Fibroblast of skin of right biceps (primary cell): ENCODE data around the gene SPSB1.
A peak's percentile ranks its signal among the peaks of the same experiment; 100 is the strongest.

ENCODE experiments used
- DNase-seq: peaks from one replicate; pipeline ENCODE4 v3.0.0-alpha.2; 2013

Gene SPSB1

DNA sequence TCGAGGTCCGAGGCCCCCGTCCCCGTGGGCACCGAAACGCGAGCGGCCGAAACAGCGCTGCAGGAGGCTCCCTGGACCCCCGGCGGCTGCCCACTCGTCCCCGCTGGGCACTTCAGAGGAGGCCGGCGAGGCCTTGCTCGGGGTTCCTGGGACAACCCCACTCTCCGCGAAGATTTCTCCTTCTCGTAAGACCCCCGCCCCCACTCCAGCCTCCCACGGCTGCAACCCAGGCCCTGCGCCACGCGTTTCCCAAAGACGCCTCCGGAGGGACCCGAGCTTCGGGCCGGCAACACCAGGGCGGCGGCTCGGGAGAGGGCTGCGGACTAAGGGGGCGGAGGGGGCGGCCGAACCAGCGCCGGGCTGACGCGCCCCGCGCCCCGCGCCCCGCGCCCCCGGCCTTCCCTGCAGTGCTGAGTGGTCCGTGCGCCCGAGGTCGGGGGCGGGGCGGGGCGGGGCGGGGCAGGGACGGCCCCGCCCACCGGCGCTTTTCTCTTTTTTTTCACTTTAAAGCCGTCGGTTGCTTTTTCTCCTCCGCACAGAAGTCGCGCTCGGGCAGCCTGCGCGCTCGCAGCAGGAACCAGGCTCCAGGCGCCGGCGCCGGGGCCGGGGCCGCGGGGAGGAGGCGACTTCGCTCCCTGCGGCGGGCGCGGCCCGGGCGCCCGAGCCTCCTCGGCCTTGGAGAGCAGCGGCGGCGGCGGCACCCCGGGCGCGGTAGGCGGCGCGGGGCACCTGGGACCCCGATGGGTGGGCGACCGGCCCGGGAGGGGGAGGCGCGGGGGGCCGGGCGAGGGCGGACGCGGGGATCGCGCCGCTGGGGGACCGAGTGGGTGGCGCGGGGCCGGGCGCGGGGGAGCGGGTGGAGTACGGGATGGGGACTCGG is at the start of gene SPSB1:
Gene SPSB1 (plus strand): TSS at position 534 of the 880 bp plus-strand sequence. CDS start 62,998 bp downstream, outside the sequence.
- peak; percentile 88 for DNase-seq

DNA sequence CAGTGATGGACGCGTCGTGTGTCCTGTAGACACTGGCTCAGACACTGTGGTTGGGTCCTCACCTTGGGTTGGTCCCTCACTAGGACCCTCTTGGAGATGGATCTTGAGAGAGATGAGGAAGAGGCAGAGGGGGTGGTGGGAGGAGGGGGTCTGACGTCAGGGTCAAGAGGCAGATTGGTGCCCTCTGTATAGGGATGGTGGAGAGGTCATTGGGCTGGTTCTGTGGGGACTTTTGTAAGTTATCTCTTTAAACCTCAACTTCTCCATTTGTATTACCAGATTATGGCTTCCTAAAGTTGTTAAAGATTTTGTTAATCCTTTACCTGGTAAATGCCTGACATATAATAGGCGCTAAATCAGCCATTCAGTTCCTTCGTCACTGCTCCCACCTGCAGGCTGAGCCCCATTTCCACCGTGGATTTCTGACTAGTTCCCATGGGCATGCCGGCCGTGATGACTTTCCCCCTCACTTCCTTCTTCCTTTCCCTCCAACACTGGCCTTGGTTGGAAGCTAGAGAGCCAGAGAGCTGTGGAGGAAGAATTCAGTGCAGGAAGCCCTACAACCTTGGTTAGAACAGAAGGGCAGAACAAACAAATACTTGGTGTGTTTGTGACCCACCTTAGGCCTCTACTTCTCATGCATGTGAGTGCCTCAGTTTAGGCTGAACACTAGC is 49.5 kb upstream of the SPSB1 start:
- no peak for DNase-seq

DNA sequence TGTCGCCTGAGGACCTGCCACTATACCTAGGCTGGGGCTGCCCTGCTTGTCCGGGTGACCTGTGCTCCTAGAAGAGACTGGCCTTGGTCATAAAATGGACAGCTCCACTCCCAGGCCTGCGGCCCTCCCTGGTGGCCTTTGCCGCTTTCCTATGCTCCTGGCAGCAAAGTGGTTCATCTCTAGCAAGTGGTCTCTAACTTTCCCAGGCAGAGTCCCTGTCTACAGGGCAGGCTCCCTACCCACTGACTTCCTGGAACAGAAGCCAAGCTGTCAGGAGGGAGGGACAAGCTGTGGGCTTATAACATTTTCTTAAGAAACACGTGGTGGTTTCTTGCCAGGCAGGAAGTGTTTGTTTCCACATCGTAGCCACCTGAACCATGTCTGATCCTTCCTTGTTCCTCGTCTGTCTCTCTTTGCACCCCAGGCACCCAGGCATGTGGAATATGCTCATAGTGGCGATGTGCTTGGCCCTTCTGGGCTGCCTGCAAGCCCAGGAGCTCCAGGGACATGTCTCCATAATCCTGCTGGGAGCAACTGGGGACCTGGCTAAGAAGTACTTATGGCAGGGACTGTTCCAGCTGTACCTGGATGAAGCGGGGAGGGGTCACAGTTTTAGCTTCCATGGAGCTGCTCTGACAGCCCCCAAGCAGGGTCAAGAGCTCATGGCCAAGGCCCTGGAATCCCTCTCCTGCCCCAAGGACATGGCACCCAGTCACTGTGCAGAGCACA is 48.0 kb upstream of the SPSB1 start:
- DNase-seq: no peak

DNA sequence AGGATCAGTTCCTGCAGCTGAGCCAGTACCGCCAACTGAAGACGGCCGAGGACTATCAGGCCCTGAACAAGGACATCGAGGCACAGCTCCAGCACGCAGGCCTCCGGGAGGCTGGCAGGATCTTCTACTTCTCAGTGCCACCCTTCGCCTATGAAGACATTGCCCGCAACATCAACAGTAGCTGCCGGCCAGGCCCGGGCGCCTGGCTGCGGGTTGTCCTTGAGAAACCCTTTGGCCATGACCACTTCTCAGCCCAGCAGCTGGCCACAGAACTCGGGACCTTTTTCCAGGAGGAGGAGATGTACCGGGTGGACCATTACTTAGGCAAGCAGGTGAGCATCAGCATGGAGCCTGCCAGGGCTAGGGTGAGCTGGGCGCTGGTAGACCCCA is 47.5 kb upstream of the SPSB1 start:
- no peak for DNase-seq

DNA sequence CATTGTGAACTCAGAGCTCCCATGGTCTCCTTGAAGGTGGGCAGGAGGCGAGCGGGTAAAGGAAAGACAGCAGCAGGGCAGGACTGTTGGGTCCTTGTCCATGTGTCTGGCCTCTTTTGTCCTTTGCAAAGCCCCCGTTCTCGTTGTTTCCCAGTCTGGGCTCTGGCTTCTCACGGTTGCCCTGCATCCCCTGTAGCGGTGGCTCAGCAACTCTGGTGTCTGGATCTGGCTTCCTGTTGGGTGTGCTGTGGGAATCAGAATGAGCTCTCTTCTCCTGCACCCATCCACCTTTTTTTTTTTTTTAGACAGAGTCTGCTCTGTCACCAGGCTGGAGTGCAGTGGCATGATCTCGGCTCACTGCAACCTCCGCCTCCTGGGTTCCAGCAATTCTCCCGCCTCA is 47.0 kb upstream of the SPSB1 start:
- no peak for DNase-seq

DNA sequence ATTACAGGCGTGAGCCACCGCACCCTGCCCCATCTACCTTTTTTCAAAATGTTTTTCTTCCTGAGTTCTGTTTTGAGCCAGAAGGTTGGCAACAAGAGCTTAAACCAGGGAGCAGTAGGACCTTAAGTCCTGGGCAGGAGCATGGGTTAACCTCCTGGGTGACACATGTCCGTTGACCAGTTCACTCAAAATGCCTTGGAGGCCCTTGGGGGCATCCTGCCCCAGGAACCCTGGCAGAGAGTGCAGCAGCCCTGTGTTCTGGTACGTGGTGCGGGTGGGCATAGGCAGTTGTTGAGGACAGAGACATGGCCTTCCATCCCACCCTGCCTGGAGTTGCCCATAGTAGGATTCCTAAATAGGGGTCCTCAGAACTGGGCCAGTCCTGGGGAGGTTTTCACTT is 46.5 kb upstream of the SPSB1 start:
- DNase-seq: no peak

DNA sequence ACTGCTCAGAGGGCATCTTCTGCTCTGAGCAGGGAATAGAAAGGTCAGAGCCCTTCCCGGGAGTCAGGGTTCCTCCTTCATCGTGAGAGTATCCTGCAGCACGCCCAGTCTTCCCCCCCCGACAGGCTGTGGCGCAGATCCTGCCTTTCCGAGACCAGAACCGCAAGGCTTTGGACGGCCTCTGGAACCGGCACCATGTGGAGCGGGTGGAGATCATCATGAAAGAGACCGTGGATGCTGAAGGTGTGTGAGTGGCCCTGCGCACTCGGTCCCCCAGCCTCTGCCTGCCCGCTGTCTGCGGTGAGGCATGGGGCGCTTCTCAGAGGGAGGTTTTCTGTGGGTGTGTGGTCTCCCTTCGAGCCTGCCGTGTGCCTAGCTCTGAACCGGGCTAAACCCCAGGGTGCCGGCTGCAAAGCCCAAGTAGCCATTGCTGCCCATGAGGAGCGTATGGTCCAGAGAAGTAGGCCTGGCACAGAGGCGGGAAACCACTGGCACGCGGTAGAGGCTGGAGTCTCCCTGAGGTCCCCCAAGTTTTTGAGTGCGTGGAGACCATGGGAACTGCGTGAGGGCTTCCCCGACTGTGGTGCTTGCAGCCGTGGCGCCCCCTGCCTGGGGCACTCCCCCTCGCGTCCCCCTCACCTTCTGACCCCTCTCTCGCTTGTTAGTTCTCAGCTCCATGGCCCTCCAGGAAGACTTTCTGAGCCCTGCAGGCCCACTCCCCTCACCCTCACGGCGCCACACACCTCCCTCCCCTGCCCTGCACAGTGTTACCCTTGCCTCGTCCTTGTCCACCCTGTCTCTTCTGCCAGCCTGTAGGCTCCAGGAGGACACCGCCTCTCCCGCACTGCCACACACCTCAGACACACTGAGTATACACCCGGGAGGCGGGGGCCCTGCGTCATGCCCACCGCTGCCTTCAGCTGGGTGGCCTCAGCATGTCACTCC is 45.6 kb upstream of the SPSB1 start:
- DNase-seq: no peak

DNA sequence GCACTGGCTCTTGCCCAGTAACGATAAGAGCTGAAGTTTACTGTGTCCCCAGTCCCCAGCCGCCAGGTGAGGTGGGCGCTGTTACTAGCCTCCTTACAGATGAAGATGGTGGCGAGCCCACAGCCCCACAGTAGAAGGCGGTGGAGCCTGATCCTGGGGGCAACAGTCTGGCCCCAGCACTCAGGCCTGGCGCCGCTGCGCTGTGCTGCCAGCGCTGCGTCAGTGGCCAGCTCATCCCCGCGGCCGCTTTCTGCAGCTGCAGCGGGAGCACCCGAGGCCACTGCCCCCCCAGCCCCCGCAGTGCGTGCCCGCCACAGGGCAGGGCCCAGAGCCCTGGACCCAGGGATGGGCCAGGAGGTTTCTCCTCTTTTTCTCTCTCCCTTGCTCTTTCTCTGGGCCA is 44.8 kb upstream of the SPSB1 start:
- no peak for DNase-seq

DNA sequence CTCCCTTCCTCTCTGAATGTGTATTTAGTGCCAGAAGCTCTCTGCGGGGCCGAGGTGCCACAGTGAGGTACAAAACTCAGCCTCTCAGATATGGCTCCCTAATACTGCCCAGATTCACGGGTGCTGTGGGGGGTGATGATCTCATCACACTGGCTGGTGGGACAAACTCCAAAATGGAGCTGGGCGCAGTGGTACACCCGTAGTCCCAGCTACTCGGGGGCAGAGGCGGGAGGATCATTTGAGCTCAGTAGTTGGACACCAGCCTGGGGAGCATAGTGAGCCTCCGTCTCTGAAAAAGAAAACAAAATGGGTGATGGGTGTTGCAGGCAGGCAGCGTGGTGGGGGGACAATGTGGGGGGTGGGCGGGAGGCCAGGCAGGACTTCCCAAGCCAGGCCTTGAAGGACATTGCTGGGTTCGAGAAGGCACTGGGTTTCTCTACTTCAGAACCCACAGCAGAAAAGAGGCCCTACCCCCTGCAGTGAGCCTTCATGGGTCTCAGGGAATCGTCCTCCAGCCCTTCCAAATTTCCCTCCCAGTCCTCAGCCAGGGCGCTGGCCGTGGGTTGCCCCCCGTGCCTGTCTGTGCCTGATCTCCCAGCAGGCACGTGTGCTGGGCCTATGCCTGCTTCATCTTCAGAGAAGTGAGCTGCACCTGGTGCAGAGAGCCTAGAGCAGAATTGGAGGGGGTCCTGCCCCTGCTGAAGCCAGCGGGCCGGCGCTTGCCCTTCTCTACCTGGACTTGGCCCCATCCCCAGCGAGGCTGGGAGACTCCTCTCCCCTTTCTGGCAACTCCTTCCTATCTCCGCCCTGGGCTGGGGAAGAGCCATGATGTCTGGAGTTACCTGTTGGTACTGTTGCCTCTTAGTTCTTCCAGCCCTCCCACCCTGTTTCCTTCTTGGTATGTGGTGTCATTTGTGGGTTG is 44.1 kb upstream of the SPSB1 start:
- no peak for DNase-seq

DNA sequence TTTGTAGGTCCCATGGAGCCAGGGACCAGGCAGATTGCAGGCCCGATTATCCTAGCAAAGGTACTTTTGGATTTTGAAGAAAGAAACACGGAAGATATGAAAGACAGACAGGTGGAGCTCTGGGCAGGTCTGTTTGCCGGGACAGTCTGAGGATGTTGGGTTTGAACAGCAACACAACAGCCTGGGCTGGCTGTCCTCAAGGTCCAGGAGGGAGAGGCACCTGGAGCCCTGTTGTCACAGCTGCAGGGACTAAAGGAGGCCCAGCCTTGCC is 43.5 kb upstream of the SPSB1 start:
- no peak for DNase-seq

DNA sequence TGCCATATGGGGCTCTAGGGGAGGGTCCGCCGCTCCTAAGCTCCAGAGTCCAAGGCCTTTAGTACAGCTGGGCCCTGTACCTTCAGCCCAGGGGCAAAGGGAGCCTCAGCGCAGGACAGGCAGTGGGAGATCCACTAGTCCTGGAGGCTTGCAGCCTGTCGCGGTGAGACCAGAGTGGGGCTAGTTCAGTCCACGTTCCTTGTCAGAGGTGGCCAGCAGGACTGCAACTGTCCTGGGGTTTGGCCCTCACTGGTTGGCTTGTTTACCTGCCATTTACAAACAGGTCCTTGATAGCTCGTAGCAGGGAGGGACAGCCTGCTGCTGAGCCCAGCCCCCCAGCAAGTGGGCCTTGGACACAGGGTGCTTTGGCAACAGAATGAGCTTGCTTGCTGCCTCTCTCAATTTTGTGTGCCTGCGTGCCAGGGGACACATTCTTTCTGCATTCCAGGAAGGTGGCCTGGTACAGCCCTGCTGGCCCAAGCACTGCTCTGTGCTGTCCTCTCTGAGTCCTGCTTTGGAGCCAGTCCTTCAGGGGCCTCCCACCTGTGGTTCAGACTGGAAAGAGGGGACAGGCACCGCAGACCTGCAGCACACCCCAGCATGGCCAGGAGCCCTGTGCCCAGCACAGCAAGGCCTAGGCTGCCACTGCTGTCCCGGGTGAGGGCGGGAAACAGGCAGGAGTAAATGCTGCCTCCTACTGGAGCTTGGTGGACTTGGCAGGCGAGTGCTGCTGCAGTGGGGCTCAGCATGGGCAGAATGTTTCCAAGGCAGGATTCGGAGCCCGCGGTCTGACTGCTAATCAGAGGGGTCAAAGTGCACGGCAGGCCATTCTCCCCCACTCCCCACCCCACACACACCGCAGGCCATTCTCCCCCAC is 42.9 kb upstream of the SPSB1 start:
- peak; percentile 28 for DNase-seq

DNA sequence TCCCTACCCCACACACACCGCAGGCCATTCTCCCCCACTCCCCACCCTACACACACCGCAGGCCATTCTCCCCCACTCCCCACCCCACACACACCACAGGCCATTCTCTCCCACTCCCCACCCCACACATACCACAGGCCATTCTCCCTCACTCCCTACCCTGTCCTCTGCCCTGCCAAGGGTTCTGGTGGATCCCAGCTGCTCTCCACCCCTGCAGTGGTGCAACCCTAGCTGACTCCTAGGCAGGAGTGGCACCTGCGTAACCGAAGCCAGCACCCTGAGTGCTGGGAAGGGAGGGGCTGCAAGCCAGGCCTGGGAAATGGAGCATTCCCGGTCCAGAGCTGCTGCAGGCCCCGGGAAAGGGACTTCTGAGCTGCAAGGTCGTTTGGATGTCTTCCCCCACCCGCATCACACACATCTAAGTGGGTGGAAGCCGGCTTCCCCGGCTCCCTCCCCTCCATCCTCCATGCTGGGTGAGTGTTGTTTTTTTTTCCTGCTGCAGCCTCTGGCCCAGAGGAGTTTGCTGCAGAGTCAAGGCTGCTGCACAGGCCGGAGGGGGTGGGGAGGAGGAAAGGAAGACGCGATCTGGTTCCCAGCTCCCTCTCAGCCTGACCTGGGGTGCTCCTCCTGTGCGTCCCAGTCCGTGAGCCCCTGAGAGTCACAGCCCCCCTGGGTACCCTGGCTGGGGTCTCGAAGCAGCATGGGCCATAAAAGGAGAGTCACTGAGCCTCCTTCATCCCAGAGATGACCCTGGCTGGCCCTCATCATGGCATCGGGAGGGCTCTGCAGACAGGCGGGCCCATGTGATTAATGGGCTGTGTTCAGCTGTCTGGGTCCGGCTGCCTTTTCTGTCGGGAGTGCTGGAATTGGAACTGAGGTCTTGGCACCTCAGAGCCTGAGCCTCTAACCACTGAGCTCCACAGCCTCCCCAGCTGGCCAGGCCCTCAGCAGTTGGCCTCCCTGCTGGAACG is 42.0 kb upstream of the SPSB1 start:
- DNase-seq: no peak

DNA sequence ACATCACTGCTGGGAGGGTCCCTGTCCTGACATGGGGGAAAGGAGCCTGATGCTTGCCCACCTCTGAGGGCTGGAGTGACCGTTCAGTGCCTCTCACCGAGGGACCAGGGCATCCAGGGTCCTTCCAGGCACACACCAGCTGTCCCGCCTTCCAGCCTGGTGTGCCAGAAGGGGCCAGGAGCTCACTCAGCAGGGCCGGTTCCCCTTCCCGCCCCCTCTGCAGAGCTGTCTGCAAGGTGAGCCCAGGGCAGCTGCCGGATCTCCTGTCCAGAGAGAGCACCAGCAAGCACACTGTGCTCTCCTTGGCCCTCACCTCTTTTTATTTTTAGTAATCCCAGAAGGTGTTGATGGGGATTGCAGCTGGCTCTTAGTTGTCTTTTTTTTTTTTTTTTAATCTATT is 41.2 kb upstream of the SPSB1 start:
- DNase-seq: no peak

DNA sequence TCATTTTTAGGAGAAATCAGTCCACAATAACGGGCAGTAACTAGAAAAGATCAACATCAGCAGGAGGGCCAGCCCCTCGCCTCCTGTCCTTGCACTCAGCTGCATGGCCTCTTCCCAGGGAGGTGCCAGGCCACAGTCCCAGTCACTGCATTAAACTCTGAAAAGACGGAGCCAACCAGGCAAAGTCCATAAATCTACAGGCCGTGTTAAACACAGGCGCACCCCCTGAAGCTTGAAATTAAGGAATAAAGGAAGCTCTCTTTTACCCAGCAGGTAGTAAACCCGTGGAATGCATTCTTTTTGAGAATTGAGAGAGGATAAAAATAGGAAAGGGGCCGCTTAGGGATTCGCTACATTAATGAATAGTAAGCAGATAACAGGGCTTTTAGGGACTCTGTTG is 39.7 kb upstream of the SPSB1 start:
- no peak for DNase-seq

DNA sequence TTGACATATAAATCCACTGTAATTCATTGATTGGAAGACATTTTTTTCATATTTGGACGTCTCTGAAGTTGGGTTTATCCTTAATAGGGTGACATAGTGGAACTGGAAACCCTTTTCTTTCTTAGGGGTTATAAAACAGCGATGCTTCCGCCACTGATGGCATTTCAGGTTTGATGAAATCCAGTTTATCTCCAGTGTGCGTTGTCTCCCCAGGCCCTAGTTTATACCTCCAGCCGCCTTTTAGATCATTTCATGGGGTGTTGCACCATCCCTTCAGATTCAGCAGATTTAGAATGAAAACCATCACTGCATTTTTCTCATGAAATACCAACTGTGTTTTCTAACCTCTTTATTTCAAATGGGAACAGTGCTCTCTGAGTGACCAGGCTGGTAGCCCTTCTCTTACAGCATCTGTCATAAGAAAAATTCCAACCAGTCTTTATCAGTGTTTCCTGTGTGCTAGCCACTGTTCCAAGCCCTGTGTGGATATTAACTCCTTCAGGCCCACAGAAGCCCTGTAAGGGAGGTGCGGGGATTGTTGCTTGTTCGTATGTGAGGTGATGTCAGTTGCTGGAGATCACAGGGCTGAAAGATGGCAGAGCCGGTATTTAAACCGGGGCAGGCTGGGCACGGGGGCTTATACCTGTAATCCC is 39.1 kb upstream of the SPSB1 start:
- DNase-seq: peak; percentile 21

DNA sequence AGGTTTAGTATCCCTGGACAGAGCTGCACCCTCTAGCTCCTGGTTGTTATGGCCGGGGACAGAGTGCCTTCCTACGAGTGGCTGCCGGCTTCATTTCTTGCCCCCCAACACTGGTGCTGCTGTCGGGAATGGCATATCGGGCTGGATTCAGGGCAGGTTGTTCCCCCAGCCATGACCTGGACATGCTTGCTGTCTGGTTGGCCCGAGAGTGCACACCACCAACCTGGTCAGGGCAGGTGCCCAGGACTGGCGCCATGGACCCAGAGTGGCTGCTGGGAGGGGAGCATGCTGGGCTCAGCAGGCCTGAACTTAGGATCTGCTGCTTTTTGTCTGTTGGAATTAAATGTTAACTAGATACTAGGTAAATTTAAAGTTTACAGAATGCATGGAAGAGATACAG is 36.4 kb upstream of the SPSB1 start:
- DNase-seq: no peak

DNA sequence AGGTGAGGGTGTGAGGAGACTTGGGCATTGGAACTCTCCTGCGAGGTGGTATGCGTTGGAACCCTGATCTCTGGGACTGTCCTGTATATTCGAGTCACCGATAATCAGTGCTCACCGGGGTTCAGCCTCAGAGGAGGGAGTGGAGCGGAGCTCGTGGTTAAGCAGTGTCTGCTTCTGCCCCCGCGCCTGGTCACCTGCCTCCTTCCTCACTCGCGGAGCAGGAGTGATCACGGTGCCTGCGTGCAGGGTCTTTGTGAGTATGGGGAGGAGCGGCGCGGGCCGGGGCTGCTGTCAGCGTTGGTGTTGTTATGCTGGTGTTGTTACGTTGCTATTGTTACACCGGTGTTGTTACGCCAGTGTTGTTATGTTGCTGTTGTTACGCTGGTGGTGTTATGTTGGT is 34.8 kb upstream of the SPSB1 start:
- DNase-seq: no peak

DNA sequence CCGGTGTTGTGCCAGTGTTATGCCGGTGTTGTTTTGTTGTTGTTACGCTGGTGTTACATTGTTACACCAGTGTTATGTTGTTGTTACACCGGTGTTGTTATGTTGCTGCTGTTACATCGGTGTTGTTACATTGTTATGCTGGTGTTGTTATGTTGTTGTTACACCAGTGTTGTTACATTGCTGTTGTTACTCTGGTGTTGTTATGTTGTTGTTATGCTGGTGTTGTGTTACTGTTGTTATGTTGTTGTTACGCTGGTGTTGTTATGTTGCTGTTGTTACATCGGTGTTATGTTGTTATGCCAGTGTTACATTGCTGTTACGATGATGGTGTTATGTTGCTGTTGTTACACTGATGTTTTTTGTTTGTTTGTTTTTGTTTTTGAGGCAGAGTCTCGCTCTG is 34.1 kb upstream of the SPSB1 start:
- no peak for DNase-seq
